ENCODE data around the gene SLF2.

Gene SLF2

DNA sequence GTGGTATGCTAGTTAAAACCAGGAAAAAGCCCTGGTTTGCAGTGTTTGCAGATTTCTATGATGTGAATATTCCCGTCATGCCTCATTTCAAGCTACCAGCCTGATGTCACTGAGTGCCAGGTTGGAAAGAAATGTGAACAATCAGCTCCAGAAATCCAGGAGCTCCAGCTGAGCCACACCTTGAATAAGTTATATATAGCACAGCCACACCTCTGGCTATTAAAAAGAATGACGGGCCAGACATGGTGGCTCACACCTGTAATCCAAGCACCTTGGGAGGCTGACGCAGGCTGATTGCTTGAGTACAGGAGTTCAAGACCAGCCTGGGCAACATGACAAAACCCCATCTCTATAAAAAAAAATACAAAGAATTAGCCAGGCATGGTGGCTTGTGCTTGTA lies 18.7 kb upstream of the SLF2 start:
- Histone ChIP-seq H3K4me3 (no peak overlapping the region), H3K27me3 (peaks cover 0 to 37% of the 10 kb centered on the region in 2 donors), H3K27ac (no peak overlapping the region), H3K9me3 (no peaks in the 10 kb centered on the region), H3K4me1 (no peaks in the 10 kb centered on the region), H3K36me3 (no peaks in the 10 kb centered on the region)
- no peak for TF ChIP-seq CTCF (IDR thresholded peaks at IDR 0.05)
- intact Hi-C loops (cut with DNase I; ENCODE audit: low total_unique reads) = no loop called here
- DNase-seq = no peak

DNA sequence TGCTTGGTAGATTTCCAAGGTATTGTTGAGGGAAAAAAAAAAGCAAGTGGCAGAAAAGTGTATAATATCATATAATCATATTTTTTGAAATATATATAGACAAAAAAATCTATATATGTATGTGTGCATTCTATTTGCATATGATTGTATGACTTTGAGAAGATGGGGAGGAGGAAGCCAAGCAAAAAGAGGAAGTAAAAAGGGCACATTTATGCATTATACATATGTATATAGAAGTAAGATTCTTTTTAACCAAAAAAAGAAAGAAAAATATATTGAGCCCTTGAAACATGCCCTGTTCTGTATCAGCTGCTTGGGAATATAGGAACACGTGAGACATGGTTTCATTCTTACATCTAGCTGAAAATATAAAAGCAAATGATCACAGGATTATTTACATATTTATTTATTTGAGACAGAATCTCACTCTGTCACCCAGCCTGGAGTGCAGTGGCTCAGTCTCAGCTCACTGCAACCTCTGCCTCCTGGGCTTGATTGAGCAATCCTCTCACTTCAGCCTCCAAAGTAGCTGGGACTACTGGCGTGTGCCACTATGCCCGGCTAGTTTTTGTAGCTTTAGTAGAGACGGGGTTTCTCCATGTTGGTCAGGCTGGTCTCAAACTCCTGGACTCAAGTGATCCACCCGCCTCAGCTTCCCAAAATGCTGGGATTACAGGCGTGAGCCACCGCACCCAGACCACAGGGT lies 18.0 kb upstream of the SLF2 start:
- Histone ChIP-seq H3K27me3 (peaks cover 0 to 31% of the 10 kb centered on the region in 2 donors), H3K4me1 (no peaks in the 10 kb centered on the region), H3K27ac (no peak overlapping the region), H3K36me3 (no peaks in the 10 kb centered on the region), H3K4me3 (no peak overlapping the region), H3K9me3 (no peaks in the 10 kb centered on the region)
- intact Hi-C loops (cut with DNase I; ENCODE audit: low total_unique reads) = no loop called here
- no peak for DNase-seq
- TF ChIP-seq CTCF (IDR thresholded peaks at IDR 0.05) = no peak

GRCh38 chr10:100895346-100895745 lies 17.4 kb upstream of the SLF2 start:
- no peak for DNase-seq
- Histone ChIP-seq H3K36me3 (no peaks in the 10 kb centered on the region), H3K4me3 (no peak overlapping the region), H3K27me3 (peaks cover 0 to 37% of the 10 kb centered on the region in 2 donors), H3K4me1 (no peaks in the 10 kb centered on the region), H3K27ac (no peak overlapping the region), H3K9me3 (no peaks in the 10 kb centered on the region)
- intact Hi-C loops (cut with DNase I; ENCODE audit: low total_unique reads) = no loop called here
- TF ChIP-seq CTCF (IDR thresholded peaks at IDR 0.05) = no peak

DNA sequence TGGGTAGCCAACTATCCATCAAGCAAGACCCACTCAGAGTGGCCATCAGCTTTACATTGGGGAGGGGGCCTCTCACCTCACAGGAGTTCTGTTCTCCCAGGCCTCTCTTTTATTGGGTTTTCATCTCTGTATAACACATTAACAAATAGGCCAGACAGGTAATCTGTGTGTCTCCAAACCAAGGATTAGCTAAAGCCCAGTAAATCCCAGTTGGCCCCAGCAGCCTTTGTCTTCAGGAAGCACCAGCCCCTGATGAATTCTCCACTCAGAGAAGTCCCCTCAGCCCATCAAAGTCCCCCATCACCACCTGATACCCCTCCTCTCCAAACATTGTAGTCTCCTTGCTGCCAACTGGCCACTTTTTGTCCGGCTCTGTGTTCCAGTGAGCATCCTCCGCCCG lies 16.9 kb upstream of the SLF2 start:
- H3K9me3 ChIP-seq = no peaks in the 10 kb centered on the region
- H3K36me3 ChIP-seq = no peaks in the 10 kb centered on the region
- intact Hi-C loops (cut with DNase I; ENCODE audit: low total_unique reads) = no loop called here
- no peak overlapping the region for H3K27ac ChIP-seq
- no peak overlapping the region for H3K4me3 ChIP-seq
- no peak for TF ChIP-seq CTCF (IDR thresholded peaks at IDR 0.05)
- no peak for DNase-seq
- no peaks in the 10 kb centered on the region for H3K4me1 ChIP-seq
- peaks cover 0 to 38% of the 10 kb centered on the region in 2 donors for H3K27me3 ChIP-seq

- no peak for DNase-seq
- Histone ChIP-seq H3K9me3 (no peaks in the 10 kb centered on the region), H3K4me1 (no peaks in the 10 kb centered on the region), H3K27me3 (peaks cover 0 to 48% of the 10 kb centered on the region in 2 donors), H3K36me3 (no peaks in the 10 kb centered on the region), H3K27ac (no peak overlapping the region), H3K4me3 (no peak overlapping the region)
- intact Hi-C loops (cut with DNase I; ENCODE audit: low total_unique reads) = no loop called here
- no peak for TF ChIP-seq CTCF (IDR thresholded peaks at IDR 0.05)
Measured at GRCh38 chr10:100896876-100897461, 15.8 kb upstream of the SLF2 start.

All from tibial artery (tissue), 4 donors.